ENCODE data around the gene TFEB. TPM values are rescaled to one million over a fixed set of nuclear protein-coding genes. Genes with fewer than 3 reads are reported as not detected.
A peak's percentile ranks its signal among the peaks of the same experiment; 100 is the strongest.
"Not testable (repeated sequence)": the region's sequence is repeated elsewhere in the genome, so short reads cannot be mapped to it uniquely, and the experiment has no call there.

Gene TFEB
- polyA plus RNA-seq, 4 donors = 11.5 to 153 (median 27.1) TPM

GRCh38 chr6:41769376-41769775 is 34.0 kb upstream of the TFEB start:
- Histone ChIP-seq H3K9me3 (ENCODE audit: control insufficient read depth in 2 of 2, insufficient read depth in 1 of 2, low read depth in 1 of 2, low read length in 1 of 2) (no peaks in the 10 kb centered on the region), H3K27me3 (ENCODE audit: control insufficient read depth in 3 of 3, insufficient read depth in 3 of 3, low read length in 3 of 3) (no peaks in the 10 kb centered on the region), H3K4me1 (ENCODE audit: control insufficient read depth in 3 of 3, insufficient read depth in 2 of 3, low read depth in 1 of 3, low read length in 2 of 3) (peaks cover 0 to 20% (median 0%) of the 10 kb centered on the region in 3 donors), H3K27ac (ENCODE audit: low read depth in 1 of 3, low read length in 2 of 3) (peak overlapping the region in 1 of 3 donors; percentile 44), H3K4me3 (ENCODE audit: low read depth in 1 of 3, low read length in 3 of 3) (no peak overlapping the region), H3K36me3 (ENCODE audit: control insufficient read depth in 3 of 3, insufficient read depth in 2 of 3, low read depth in 1 of 3, low read length in 3 of 3) (peaks cover 2 to 53% (median 6%) of the 10 kb centered on the region in 3 donors)
- FAIRE-seq (no peak), DNase-seq (no peak)
- 96 to 97% (median 96%) methylated on average over 8 of the region's 8 CpGs for WGBS, 3 donors

GRCh38 chr6:41768545-41769308 is 33.3 kb upstream of the TFEB start:
- no peak for FAIRE-seq
- H3K4me1 ChIP-seq (ENCODE audit: control insufficient read depth in 3 of 3, insufficient read depth in 2 of 3, low read depth in 1 of 3, low read length in 2 of 3) = peaks cover 0 to 20% (median 0%) of the 10 kb centered on the region in 3 donors
- peak in 1 of 2 donors; percentile 56 for DNase-seq
- H3K9me3 ChIP-seq (ENCODE audit: control insufficient read depth in 2 of 2, insufficient read depth in 1 of 2, low read depth in 1 of 2, low read length in 1 of 2) = no peaks in the 10 kb centered on the region
- peaks cover 2 to 47% (median 6%) of the 10 kb centered on the region in 3 donors for H3K36me3 ChIP-seq (ENCODE audit: control insufficient read depth in 3 of 3, insufficient read depth in 2 of 3, low read depth in 1 of 3, low read length in 3 of 3)
- H3K27ac ChIP-seq (ENCODE audit: low read depth in 1 of 3, low read length in 2 of 3) = peak overlapping the region in 1 of 3 donors; percentile 44
- 63 to 74% (median 69%) methylated on average over 10 of the region's 10 CpGs for WGBS, 3 donors
- no peak overlapping the region for H3K4me3 ChIP-seq (ENCODE audit: low read depth in 1 of 3, low read length in 3 of 3)
- H3K27me3 ChIP-seq (ENCODE audit: control insufficient read depth in 3 of 3, insufficient read depth in 3 of 3, low read length in 3 of 3) = no peaks in the 10 kb centered on the region

GRCh38 chr6:41767112-41767833 is 31.9 kb upstream of the TFEB start:
- 47 to 58% (median 51%) methylated on average over 12 of the region's 12 CpGs for WGBS, 3 donors
- FAIRE-seq = no peak
- peak; percentile 51 to 62 for DNase-seq

GRCh38 chr6:41766043-41766664 is 30.7 kb upstream of the TFEB start:
- H3K4me3 ChIP-seq (ENCODE audit: low read depth in 1 of 3, low read length in 3 of 3); FAIRE-seq; H3K27me3 ChIP-seq (ENCODE audit: control insufficient read depth in 3 of 3, insufficient read depth in 3 of 3, low read length in 3 of 3); DNase-seq; H3K27ac ChIP-seq (ENCODE audit: low read depth in 1 of 3, low read length in 2 of 3); H3K9me3 ChIP-seq (ENCODE audit: control insufficient read depth in 2 of 2, insufficient read depth in 1 of 2, low read depth in 1 of 2, low read length in 1 of 2): not testable (repeated sequence)
- Histone ChIP-seq H3K4me1 (ENCODE audit: control insufficient read depth in 3 of 3, insufficient read depth in 2 of 3, low read depth in 1 of 3, low read length in 2 of 3) (peaks cover 0 to 20% (median 0%) of the 10 kb centered on the region in 3 donors), H3K36me3 (ENCODE audit: control insufficient read depth in 3 of 3, insufficient read depth in 2 of 3, low read depth in 1 of 3, low read length in 3 of 3) (peaks cover 0 to 22% (median under 1%) of the 10 kb centered on the region in 3 donors)
- 88 to 91% (median 91%) methylated on average over 4 of the region's 4 CpGs for WGBS, 3 donors

More at GRCh38 chr6:41767112-41767833, 31.9 kb upstream of the TFEB start:
- no peak overlapping the region for H3K4me3 ChIP-seq (ENCODE audit: low read depth in 1 of 3, low read length in 3 of 3)
- H3K27ac ChIP-seq (ENCODE audit: low read depth in 1 of 3, low read length in 2 of 3) = peak overlapping the region in 2 of 3 donors; percentile 32 to 34
- no peaks in the 10 kb centered on the region for H3K9me3 ChIP-seq (ENCODE audit: control insufficient read depth in 2 of 2, insufficient read depth in 1 of 2, low read depth in 1 of 2, low read length in 1 of 2)
- H3K4me1 ChIP-seq (ENCODE audit: control insufficient read depth in 3 of 3, insufficient read depth in 2 of 3, low read depth in 1 of 3, low read length in 2 of 3) = peaks cover 0 to 20% (median 0%) of the 10 kb centered on the region in 3 donors
- peaks cover 2 to 34% (median 4%) of the 10 kb centered on the region in 3 donors for H3K36me3 ChIP-seq (ENCODE audit: control insufficient read depth in 3 of 3, insufficient read depth in 2 of 3, low read depth in 1 of 3, low read length in 3 of 3)
- no peaks in the 10 kb centered on the region for H3K27me3 ChIP-seq (ENCODE audit: control insufficient read depth in 3 of 3, insufficient read depth in 3 of 3, low read length in 3 of 3)

- no peak for DNase-seq
- peaks cover 0 to 1% (median 0%) of the 10 kb centered on the region in 3 donors for H3K36me3 ChIP-seq (ENCODE audit: control insufficient read depth in 3 of 3, insufficient read depth in 2 of 3, low read depth in 1 of 3, low read length in 3 of 3)
- H3K27ac ChIP-seq (ENCODE audit: low read depth in 1 of 3, low read length in 2 of 3) = no peak overlapping the region
- peaks cover 0 to 12% (median 0%) of the 10 kb centered on the region in 3 donors for H3K4me1 ChIP-seq (ENCODE audit: control insufficient read depth in 3 of 3, insufficient read depth in 2 of 3, low read depth in 1 of 3, low read length in 2 of 3)
- no peaks in the 10 kb centered on the region for H3K9me3 ChIP-seq (ENCODE audit: control insufficient read depth in 2 of 2, insufficient read depth in 1 of 2, low read depth in 1 of 2, low read length in 1 of 2)
- WGBS, 3 donors = 24 to 30% (median 27%) methylated on average over 2 of the region's 2 CpGs
- H3K4me3 ChIP-seq (ENCODE audit: low read depth in 1 of 3, low read length in 3 of 3) = no peak overlapping the region
- no peak for FAIRE-seq
- no peaks in the 10 kb centered on the region for H3K27me3 ChIP-seq (ENCODE audit: control insufficient read depth in 3 of 3, insufficient read depth in 3 of 3, low read length in 3 of 3)
Observed at GRCh38 chr6:41763470-41763869, 28.1 kb upstream of the TFEB start.

- Histone ChIP-seq H3K4me1 (ENCODE audit: control insufficient read depth in 3 of 3, insufficient read depth in 2 of 3, low read depth in 1 of 3, low read length in 2 of 3) (no peaks in the 10 kb centered on the region), H3K27ac (ENCODE audit: low read depth in 1 of 3, low read length in 2 of 3) (no peak overlapping the region), H3K4me3 (ENCODE audit: low read depth in 1 of 3, low read length in 3 of 3) (no peak overlapping the region), H3K27me3 (ENCODE audit: control insufficient read depth in 3 of 3, insufficient read depth in 3 of 3, low read length in 3 of 3) (no peaks in the 10 kb centered on the region), H3K9me3 (ENCODE audit: control insufficient read depth in 2 of 2, insufficient read depth in 1 of 2, low read depth in 1 of 2, low read length in 1 of 2) (no peaks in the 10 kb centered on the region), H3K36me3 (ENCODE audit: control insufficient read depth in 3 of 3, insufficient read depth in 2 of 3, low read depth in 1 of 3, low read length in 3 of 3) (no peaks in the 10 kb centered on the region)
- 62 to 86% (median 76%) methylated on average over 2 of the region's 2 CpGs for WGBS, 3 donors
- DNase-seq (no peak), FAIRE-seq (no peak)
Observed at GRCh38 chr6:41759905-41760579, 24.6 kb upstream of the TFEB start.

GRCh38 chr6:41759106-41759904 is 23.9 kb upstream of the TFEB start:
- 64 to 87% (median 75%) methylated on average over 13 of the region's 13 CpGs for WGBS, 3 donors
- FAIRE-seq (no peak), DNase-seq (no peak)
- Histone ChIP-seq H3K4me3 (ENCODE audit: low read depth in 1 of 3, low read length in 3 of 3) (no peak overlapping the region), H3K27me3 (ENCODE audit: control insufficient read depth in 3 of 3, insufficient read depth in 3 of 3, low read length in 3 of 3) (no peaks in the 10 kb centered on the region), H3K27ac (ENCODE audit: low read depth in 1 of 3, low read length in 2 of 3) (no peak overlapping the region), H3K4me1 (ENCODE audit: control insufficient read depth in 3 of 3, insufficient read depth in 2 of 3, low read depth in 1 of 3, low read length in 2 of 3) (no peaks in the 10 kb centered on the region), H3K9me3 (ENCODE audit: control insufficient read depth in 2 of 2, insufficient read depth in 1 of 2, low read depth in 1 of 2, low read length in 1 of 2) (no peaks in the 10 kb centered on the region), H3K36me3 (ENCODE audit: control insufficient read depth in 3 of 3, insufficient read depth in 2 of 3, low read depth in 1 of 3, low read length in 3 of 3) (no peaks in the 10 kb centered on the region)
